HepG2 (cell line): ENCODE results near the gene CRISPLD2. TPM values are rescaled to one million over a fixed set of nuclear protein-coding genes. Genes with fewer than 3 reads are reported as not detected.

Experiments used
- CREB1 ChIP-seq, 2 experiments: fragments of 450-650 bp in 1 of 2; IDR thresholded peaks; 2 replicates each; pipeline ENCODE4 v1.6.1; 2016 to 2017; ENCODE audit warnings: control low read depth in 1 of 2, mild to moderate bottlenecking in 1 of 2, missing compliant biosample characterization in 1 of 2, missing genetic modification characterization in 1 of 2
- DPF2 ChIP-seq: sonication (generic); formaldehyde crosslinking; IDR thresholded peaks from 2 replicates; pipeline ENCODE4 v1.4.0; 2020; ENCODE audit warnings: mild to moderate bottlenecking, low read depth, missing genetic modification reagents, borderline replicate concordance
- FOXO1 ChIP-seq: sonication (generic); formaldehyde crosslinking; IDR thresholded peaks from 2 replicates; pipeline ENCODE4 v1.4.0; 2020; ENCODE audit warnings: missing genetic modification reagents
- HOXD1 ChIP-seq: sonication (generic); formaldehyde crosslinking; IDR thresholded peaks from 2 replicates; pipeline ENCODE4 v1.5.0; 2020; ENCODE audit warnings: missing genetic modification reagents
- MAF1 ChIP-seq: sonication (generic); formaldehyde crosslinking; IDR thresholded peaks from 2 replicates; pipeline ENCODE4 v1.5.0; 2020; ENCODE audit warnings: missing genetic modification reagents, borderline replicate concordance
- NR2F1 ChIP-seq, 2 experiments: fragments of 450-650 bp in 1 of 2; formaldehyde crosslinking in 1 of 2; IDR thresholded peaks; 2 replicates each; pipeline versions ENCODE4 v1.5.0 to v1.6.1; 2016 to 2020; ENCODE audit warnings: mild to moderate bottlenecking in 1 of 2, missing compliant biosample characterization in 1 of 2, missing genetic modification reagents in 1 of 2, moderate library complexity in 1 of 2
- RARG ChIP-seq: sonication (generic); formaldehyde crosslinking; IDR thresholded peaks from 2 replicates; pipeline ENCODE4 v1.4.0; 2020; ENCODE audit warnings: low read depth, mild to moderate bottlenecking, missing genetic modification reagents
- SAFB2 ChIP-seq: sonication (generic); formaldehyde crosslinking; IDR thresholded peaks from 2 replicates; pipeline ENCODE4 v1.5.1; 2020; ENCODE audit warnings: missing genetic modification reagents, low read depth, mild to moderate bottlenecking, borderline replicate concordance
- SRY ChIP-seq: sonication (generic); formaldehyde crosslinking; IDR thresholded peaks from 2 replicates; pipeline ENCODE4 v1.8.0; 2022; ENCODE audit warnings: mild to moderate bottlenecking, missing genetic modification reagents
- STAT5B ChIP-seq: sonication (generic); formaldehyde crosslinking; IDR thresholded peaks from 2 replicates; pipeline ENCODE4 v1.4.0; 2020; ENCODE audit warnings: missing genetic modification reagents
- TBX2 ChIP-seq: sonication (generic); formaldehyde crosslinking; IDR thresholded peaks from 2 replicates; pipeline ENCODE4 v1.5.0; 2020; ENCODE audit warnings: missing genetic modification reagents, mild to moderate bottlenecking, borderline replicate concordance
- THAP11 ChIP-seq: IDR thresholded peaks from 2 replicates; pipeline ENCODE4 v1.6.1; 2016; ENCODE audit warnings: missing biosample characterization, missing genetic modification reagents
- ZFP90 ChIP-seq: sonication (generic); formaldehyde crosslinking; IDR thresholded peaks from 2 replicates; pipeline ENCODE4 v1.8.0; 2022; ENCODE audit warnings: missing genetic modification reagents, mild to moderate bottlenecking, inconsistent platforms, borderline replicate concordance
- ZMYM3 ChIP-seq: sonication (generic); formaldehyde crosslinking; IDR thresholded peaks from 2 replicates; pipeline ENCODE4 v1.5.1; 2020; ENCODE audit warnings: mild to moderate bottlenecking, missing genetic modification reagents
- ZNF333 ChIP-seq: sonication (generic); formaldehyde crosslinking; IDR thresholded peaks from 2 replicates; pipeline ENCODE4 v1.4.0; 2020; ENCODE audit warnings: mild to moderate bottlenecking, missing genetic modification reagents, borderline replicate concordance
- ZNF547 ChIP-seq: sonication (generic); formaldehyde crosslinking; IDR thresholded peaks from 2 replicates; pipeline ENCODE4 v1.5.1; 2020; ENCODE audit warnings: mild to moderate bottlenecking, missing genetic modification reagents
- ZNF556 ChIP-seq: sonication (generic); formaldehyde crosslinking; IDR thresholded peaks from 2 replicates; pipeline ENCODE4 v1.4.0; 2020; ENCODE audit warnings: mild to moderate bottlenecking, missing genetic modification reagents, borderline replicate concordance
- ZNF644 ChIP-seq: IDR thresholded peaks from 2 replicates; pipeline ENCODE4 v1.6.1; 2016; ENCODE audit warnings: low read depth
- polyA plus RNA-seq, 8 experiments: library from polyadenylated mRNA; depleted of rRNA in 3 of 8; stranded (reverse) in 7 of 8; unstranded in 1 of 8; fragments of >200 nt; fragmentation: Illumina TruSeq in 4 of 8; extraction: Trizol in 4 of 8; gene quantifications; 2 replicates each; pipeline versions ENCODE4 v1.2.1 to v1.2.3, GENCODE V29; 2011 to 2016; ENCODE audit warnings: low read depth in 4 of 8, missing spikeins in 1 of 8, mixed read lengths in 1 of 8; ENCODE audit not compliant: insufficient read depth in 1 of 8
- total RNA-seq, 5 experiments: library from RNA; depleted of rRNA; stranded (reverse); fragments of >200 nt; fragmentation: Illumina TruSeq; extraction: Trizol; gene quantifications; 2 replicates each; pipeline ENCODE4 v1.2.3, GENCODE V29; 2016; ENCODE audit warnings: low read depth in 1 of 5
- TF ChIP-seq, protein P1 (sequence below): IDR thresholded peaks from 2 replicates; pipeline ENCODE4 v1.6.1; 2016; ENCODE audit warnings: missing genetic modification reagents, missing compliant biosample characterization
- TF ChIP-seq, protein P2 (sequence below): sonication (generic); formaldehyde crosslinking; IDR thresholded peaks from 2 replicates; pipeline ENCODE4 v1.4.0; 2020; ENCODE audit warnings: low read depth, mild to moderate bottlenecking, missing genetic modification reagents
- TF ChIP-seq, protein P3 (sequence below): sonication (generic); formaldehyde crosslinking; IDR thresholded peaks from 2 replicates; pipeline ENCODE4 v1.5.0; 2020; ENCODE audit warnings: mild to moderate bottlenecking, missing genetic modification reagents
- TF ChIP-seq, protein P4 (sequence below): sonication (generic); formaldehyde crosslinking; IDR thresholded peaks from 2 replicates; pipeline ENCODE4 v1.4.0; 2020; ENCODE audit warnings: missing genetic modification reagents
- TF ChIP-seq, protein P5 (sequence below): sonication (generic); formaldehyde crosslinking; IDR thresholded peaks from 2 replicates; pipeline ENCODE4 v1.4.0; 2020; ENCODE audit warnings: mild to moderate bottlenecking, missing genetic modification reagents

Gene CRISPLD2
- total and polyA plus RNA-seq, 2 of the 13 experiments (the other 11 are each of a cell fraction or from before 2014, with no cell fraction given), result 0.04 to 0.31 TPM

DNA sequence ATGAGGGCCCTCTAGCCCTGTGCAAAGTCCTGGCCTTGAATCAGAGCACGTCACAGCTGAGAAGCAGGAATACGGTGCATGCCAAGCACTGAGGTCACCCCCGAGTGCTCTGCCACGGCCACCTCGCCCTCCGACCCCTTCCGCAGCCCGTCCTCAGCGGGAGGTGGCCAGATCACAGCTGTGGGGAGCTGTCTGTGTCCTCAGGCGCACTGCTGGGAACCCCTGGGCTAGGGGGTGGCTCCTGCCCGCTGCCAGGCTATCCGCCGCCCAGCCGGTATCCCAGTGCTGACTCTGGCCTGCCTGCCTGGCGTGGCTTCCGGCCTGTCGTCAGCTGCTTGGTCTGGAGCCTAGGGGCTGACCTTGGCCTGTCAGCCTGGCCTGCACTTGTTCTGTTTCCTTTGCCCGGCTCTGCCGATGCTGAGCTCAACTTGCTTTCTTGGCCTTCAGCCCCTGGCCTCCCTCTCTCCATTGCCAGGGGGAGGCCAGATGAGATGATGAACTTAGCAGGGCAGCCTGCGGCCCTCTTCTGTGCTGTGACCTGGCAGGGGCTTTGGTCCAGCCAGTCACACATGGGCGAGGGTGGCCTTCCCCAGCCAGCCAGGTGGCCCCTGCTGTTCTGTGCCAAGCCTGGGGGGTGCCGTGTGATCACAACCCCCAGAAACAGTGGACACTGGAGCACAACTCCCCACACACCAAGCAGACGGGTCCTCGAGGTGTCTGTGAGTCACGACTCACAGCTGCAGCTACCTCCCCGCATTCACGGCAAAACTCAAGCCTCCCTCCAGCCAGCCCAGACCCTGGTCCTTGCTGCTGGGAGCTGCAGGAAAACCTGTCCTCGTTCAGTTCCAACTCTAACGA is 114.2 kb downstream of the CRISPLD2 start (continued):
- TF ChIP-seq, protein P1, sequence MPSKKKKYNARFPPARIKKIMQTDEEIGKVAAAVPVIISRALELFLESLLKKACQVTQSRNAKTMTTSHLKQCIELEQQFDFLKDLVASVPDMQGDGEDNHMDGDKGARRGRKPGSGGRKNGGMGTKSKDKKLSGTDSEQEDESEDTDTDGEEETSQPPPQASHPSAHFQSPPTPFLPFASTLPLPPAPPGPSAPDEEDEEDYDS (CRISPR knock-in tag), result peak; percentile 42; the same call in 1 of the 2 replicates
- TF ChIP-seq ZNF644 (CRISPR knock-in tag) (no peak), ZFP90 (CRISPR knock-in tag) (0 out of 2 replicates have a peak, but pooled peaks have one; percentile 69), SRY (CRISPR knock-in tag) (no peak; the same call in 1 of the 2 replicates), ZNF547 (CRISPR knock-in tag) (peak; percentile 90), CREB1 (IDR thresholded peaks at IDR 0.05) (0 out of 2 replicates have a peak, but pooled peaks have one; percentile 25), CREB1 (CRISPR knock-in tag; IDR thresholded peaks at IDR 0.05) (no peak), THAP11 (CRISPR knock-in tag) (peak; percentile 49; the same call in 1 of the 2 replicates), ZMYM3 (CRISPR knock-in tag) (peak; percentile 78; the same call in 1 of the 2 replicates), DPF2 (CRISPR knock-in tag) (peak; percentile 72; the same call in 1 of the 2 replicates), FOXO1 (no peak), HOXD1 (CRISPR knock-in tag) (peak; percentile 73), RARG (CRISPR knock-in tag) (no peak), TBX2 (CRISPR knock-in tag) (0 out of 2 replicates have a peak, but pooled peaks have one; percentile 48), SAFB2 (CRISPR knock-in tag) (peak; percentile 66; the same call in 1 of the 2 replicates), ZNF556 (CRISPR knock-in tag) (0 out of 2 replicates have a peak, but pooled peaks have one; percentile 69), ZNF333 (CRISPR knock-in tag) (peak; percentile 64; the same call in 1 of the 2 replicates), MAF1 (CRISPR knock-in tag) (0 out of 2 replicates have a peak, but pooled peaks have one; percentile 41), NR2F1 (CRISPR knock-in tag; IDR thresholded peaks at IDR 0.05) (peak in 1 of 2 experiments; percentile 57; a peak in 1 of 4 replicates), STAT5B (no peak)
- TF ChIP-seq, protein P2, sequence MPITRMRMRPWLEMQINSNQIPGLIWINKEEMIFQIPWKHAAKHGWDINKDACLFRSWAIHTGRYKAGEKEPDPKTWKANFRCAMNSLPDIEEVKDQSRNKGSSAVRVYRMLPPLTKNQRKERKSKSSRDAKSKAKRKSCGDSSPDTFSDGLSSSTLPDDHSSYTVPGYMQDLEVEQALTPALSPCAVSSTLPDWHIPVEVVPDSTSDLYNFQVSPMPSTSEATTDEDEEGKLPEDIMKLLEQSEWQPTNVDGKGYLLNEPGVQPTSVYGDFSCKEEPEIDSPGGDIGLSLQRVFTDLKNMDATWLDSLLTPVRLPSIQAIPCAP (CRISPR knock-in tag), result no peak
- TF ChIP-seq, protein P3, sequence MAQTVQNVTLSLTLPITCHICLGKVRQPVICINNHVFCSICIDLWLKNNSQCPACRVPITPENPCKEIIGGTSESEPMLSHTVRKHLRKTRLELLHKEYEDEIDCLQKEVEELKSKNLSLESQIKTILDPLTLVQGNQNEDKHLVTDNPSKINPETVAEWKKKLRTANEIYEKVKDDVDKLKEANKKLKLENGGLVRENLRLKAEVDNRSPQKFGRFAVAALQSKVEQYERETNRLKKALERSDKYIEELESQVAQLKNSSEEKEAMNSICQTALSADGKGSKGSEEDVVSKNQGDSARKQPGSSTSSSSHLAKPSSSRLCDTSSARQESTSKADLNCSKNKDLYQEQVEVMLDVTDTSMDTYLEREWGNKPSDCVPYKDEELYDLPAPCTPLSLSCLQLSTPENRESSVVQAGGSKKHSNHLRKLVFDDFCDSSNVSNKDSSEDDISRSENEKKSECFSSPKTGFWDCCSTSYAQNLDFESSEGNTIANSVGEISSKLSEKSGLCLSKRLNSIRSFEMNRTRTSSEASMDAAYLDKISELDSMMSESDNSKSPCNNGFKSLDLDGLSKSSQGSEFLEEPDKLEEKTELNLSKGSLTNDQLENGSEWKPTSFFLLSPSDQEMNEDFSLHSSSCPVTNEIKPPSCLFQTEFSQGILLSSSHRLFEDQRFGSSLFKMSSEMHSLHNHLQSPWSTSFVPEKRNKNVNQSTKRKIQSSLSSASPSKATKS (CRISPR knock-in tag), result no peak
- TF ChIP-seq, protein P4, sequence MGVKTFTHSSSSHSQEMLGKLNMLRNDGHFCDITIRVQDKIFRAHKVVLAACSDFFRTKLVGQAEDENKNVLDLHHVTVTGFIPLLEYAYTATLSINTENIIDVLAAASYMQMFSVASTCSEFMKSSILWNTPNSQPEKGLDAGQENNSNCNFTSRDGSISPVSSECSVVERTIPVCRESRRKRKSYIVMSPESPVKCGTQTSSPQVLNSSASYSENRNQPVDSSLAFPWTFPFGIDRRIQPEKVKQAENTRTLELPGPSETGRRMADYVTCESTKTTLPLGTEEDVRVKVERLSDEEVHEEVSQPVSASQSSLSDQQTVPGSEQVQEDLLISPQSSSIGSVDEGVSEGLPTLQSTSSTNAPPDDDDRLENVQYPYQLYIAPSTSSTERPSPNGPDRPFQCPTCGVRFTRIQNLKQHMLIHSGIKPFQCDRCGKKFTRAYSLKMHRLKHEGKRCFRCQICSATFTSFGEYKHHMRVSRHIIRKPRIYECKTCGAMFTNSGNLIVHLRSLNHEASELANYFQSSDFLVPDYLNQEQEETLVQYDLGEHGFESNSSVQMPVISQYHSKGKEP (CRISPR knock-in tag), result no peak
- TF ChIP-seq, protein P5, sequence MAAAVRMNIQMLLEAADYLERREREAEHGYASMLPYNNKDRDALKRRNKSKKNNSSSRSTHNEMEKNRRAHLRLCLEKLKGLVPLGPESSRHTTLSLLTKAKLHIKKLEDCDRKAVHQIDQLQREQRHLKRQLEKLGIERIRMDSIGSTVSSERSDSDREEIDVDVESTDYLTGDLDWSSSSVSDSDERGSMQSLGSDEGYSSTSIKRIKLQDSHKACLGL (CRISPR knock-in tag), result 0 out of 2 replicates have a peak, but pooled peaks have one; percentile 72
